Loucy (cell line): ENCODE data around the gene GBF1.

Source experiments
- EZH2phosphoT487 ChIP-seq: fragments of 200-600 bp; IDR thresholded peaks from 2 replicates; pipeline ENCODE4 v1.6.1; 2018; ENCODE audit warnings: antibody characterized with exemption, mild to moderate bottlenecking, moderate library complexity, borderline replicate concordance
- TF ChIP-seq, protein P1 (sequence below): fragments of 200-600 bp; sonication (generic); conservative IDR thresholded peaks from 2 replicates; pipeline ENCODE4 v1.5.1; 2014; ENCODE audit warnings: mild to moderate bottlenecking, antibody characterized with exemption, low read length

DNA sequence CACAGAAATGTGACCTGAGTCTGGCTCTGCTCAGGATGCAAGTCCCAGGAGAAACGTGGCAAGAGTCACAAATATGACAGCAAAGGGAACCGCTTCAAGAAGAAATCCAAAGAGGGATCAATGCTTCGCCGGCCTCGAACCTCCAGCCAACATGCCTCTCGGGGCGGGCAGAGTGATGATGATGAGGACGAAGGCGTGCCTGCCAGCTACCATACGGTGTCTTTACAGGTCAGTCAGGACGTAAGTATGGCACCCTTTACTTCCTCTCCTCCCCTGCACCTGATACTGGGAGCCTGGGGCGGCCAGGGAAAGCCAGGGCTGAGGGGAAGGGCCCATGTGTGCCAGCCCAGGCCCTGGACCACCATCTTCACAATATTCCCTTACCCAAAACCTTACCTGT is 131.6 kb downstream of the GBF1 start:
- TF ChIP-seq, protein P1, sequence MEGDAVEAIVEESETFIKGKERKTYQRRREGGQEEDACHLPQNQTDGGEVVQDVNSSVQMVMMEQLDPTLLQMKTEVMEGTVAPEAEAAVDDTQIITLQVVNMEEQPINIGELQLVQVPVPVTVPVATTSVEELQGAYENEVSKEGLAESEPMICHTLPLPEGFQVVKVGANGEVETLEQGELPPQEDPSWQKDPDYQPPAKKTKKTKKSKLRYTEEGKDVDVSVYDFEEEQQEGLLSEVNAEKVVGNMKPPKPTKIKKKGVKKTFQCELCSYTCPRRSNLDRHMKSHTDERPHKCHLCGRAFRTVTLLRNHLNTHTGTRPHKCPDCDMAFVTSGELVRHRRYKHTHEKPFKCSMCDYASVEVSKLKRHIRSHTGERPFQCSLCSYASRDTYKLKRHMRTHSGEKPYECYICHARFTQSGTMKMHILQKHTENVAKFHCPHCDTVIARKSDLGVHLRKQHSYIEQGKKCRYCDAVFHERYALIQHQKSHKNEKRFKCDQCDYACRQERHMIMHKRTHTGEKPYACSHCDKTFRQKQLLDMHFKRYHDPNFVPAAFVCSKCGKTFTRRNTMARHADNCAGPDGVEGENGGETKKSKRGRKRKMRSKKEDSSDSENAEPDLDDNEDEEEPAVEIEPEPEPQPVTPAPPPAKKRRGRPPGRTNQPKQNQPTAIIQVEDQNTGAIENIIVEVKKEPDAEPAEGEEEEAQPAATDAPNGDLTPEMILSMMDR, result no peak
- no peak for TF ChIP-seq EZH2phosphoT487
